Dedifferentiated amniotic fluid mesenchymal stem cell (primary cell): Measurements from ENCODE around the gene CECR2.

Source experiments
- DNase-seq: peaks from one replicate; pipeline ENCODE4 v3.0.0-alpha.2; 2016; ENCODE audit errors: extremely low spot score

Gene CECR2

GRCh38 chr22:17368144-17368543, 1.1 kb upstream of the CECR2 start:
- no peak for DNase-seq

- no peak for DNase-seq
Observed at GRCh38 chr22:17368554-17369438, 464 bp upstream of the CECR2 start.

GRCh38 chr22:17370026-17370765, 936 bp downstream of the CECR2 start:
- no peak for DNase-seq

- no peak for DNase-seq
Observed at GRCh38 chr22:17370766-17371432, 1.6 kb downstream of the CECR2 start.

- no peak for DNase-seq
Observed at GRCh38 chr22:17371448-17371847, 2.2 kb downstream of the CECR2 start.

GRCh38 chr22:17373855-17374254, 4.6 kb downstream of the CECR2 start:
- no peak for DNase-seq

- no peak for DNase-seq
Observed at GRCh38 chr22:17375914-17376614, 6.8 kb downstream of the CECR2 start.

GRCh38 chr22:17376950-17377349, 7.7 kb downstream of the CECR2 start:
- DNase-seq = no peak

- DNase-seq = no peak
Observed at GRCh38 chr22:17379944-17380343, 10.7 kb downstream of the CECR2 start.

GRCh38 chr22:17380359-17381087, 11.3 kb downstream of the CECR2 start:
- DNase-seq = no peak

GRCh38 chr22:17381192-17381913, 12.1 kb downstream of the CECR2 start:
- no peak for DNase-seq

GRCh38 chr22:17384612-17385330, 15.5 kb downstream of the CECR2 start:
- no peak for DNase-seq

- DNase-seq = no peak
Observed at GRCh38 chr22:17387356-17387755, 18.1 kb downstream of the CECR2 start.

GRCh38 chr22:17388235-17388634, 19.0 kb downstream of the CECR2 start:
- no peak for DNase-seq

- DNase-seq = no peak
Observed at GRCh38 chr22:17390087-17390486, 20.8 kb downstream of the CECR2 start.

GRCh38 chr22:17396516-17396915, 27.3 kb downstream of the CECR2 start:
- no peak for DNase-seq

- DNase-seq = no peak
Observed at GRCh38 chr22:17397756-17398547, 28.7 kb downstream of the CECR2 start.

- DNase-seq = no peak
Observed at GRCh38 chr22:17400305-17400704, 31.0 kb downstream of the CECR2 start.

- DNase-seq = no peak
Observed at GRCh38 chr22:17401728-17402127, 32.5 kb downstream of the CECR2 start.
